Ovary (tissue), 3 donors: ENCODE data around the gene DNLZ.

Source experiments
- CTCF ChIP-seq, 3 donors: fragments of 450-650 bp in 2 of 3; fragments of 200-600 bp in 1 of 3; IDR thresholded peaks; one replicate each; pipeline versions ENCODE4 v1.5.1 to v1.8.0; 2016 to 2022; ENCODE audit warnings: antibody characterized with exemption in 3 of 3, mild to moderate bottlenecking in 1 of 3
- EP300 ChIP-seq: sonication (generic); formaldehyde crosslinking; IDR thresholded peaks from one replicate; pipeline ENCODE4 v1.6.1; 2017; ENCODE audit warnings: antibody characterized with exemption
- POLR2A ChIP-seq: fragments of 450-650 bp; IDR thresholded peaks from one replicate; pipeline ENCODE4 v1.6.1; 2017; ENCODE audit warnings: antibody characterized with exemption, mild to moderate bottlenecking, moderate library complexity
- donor health status: DM: no; HTN: no; CAD: no.

GRCh38 chr9:136318111-136318775, 45.3 kb downstream of the DNLZ start:
- TF ChIP-seq POLR2A (no peak), EP300 (no peak), CTCF (IDR thresholded peaks at IDR 0.05) (no peak)
